Measurements from ENCODE around the gene FAN1.
"Not testable (repeated sequence)": the region's sequence is repeated elsewhere in the genome, so short reads cannot be mapped to it uniquely, and the experiment has no call there.

The FAN1 gene

GRCh38 chr15:30903497-30904187 lies at the start of gene FAN1:
Gene FAN1 (plus strand): TSS chr15:30903915. CDS start chr15:30904664, 749 bp downstream.
- peak; percentile 57 for DNase-seq (ENCODE audit: low read depth)

- DNase-seq (ENCODE audit: low read depth): no peak
These were observed 44.4 kb upstream of the FAN1 start for GRCh38 chr15:30859091-30859874.

GRCh38 chr15:30865257-30865656 lies 38.5 kb upstream of the FAN1 start:
- no peak for DNase-seq (ENCODE audit: low read depth)

GRCh38 chr15:30870681-30871080 lies 33.0 kb upstream of the FAN1 start:
- no peak for DNase-seq (ENCODE audit: low read depth)

- DNase-seq (ENCODE audit: low read depth): no peak
These were observed 31.4 kb upstream of the FAN1 start for GRCh38 chr15:30872341-30872748.

GRCh38 chr15:30877070-30877469 lies 26.6 kb upstream of the FAN1 start:
- DNase-seq (ENCODE audit: low read depth): no peak

- no peak for DNase-seq (ENCODE audit: low read depth)
These were observed 25.2 kb upstream of the FAN1 start for GRCh38 chr15:30878515-30878914.

- no peak for DNase-seq (ENCODE audit: low read depth)
These were observed 20.8 kb upstream of the FAN1 start for GRCh38 chr15:30882849-30883433.

- DNase-seq (ENCODE audit: low read depth): not testable (repeated sequence)
These were observed 20.0 kb upstream of the FAN1 start for GRCh38 chr15:30883666-30884065.

GRCh38 chr15:30885814-30886213 lies 17.9 kb upstream of the FAN1 start:
- DNase-seq (ENCODE audit: low read depth): no peak

- no peak for DNase-seq (ENCODE audit: low read depth)
These were observed 14.5 kb upstream of the FAN1 start for GRCh38 chr15:30889196-30889595.

- no peak for DNase-seq (ENCODE audit: low read depth)
These were observed 8.1 kb upstream of the FAN1 start for GRCh38 chr15:30895461-30896210.

- no peak for DNase-seq (ENCODE audit: low read depth)
These were observed 7.5 kb upstream of the FAN1 start for GRCh38 chr15:30896211-30896606.

GRCh38 chr15:30901889-30902288 lies 1.8 kb upstream of the FAN1 start:
- DNase-seq (ENCODE audit: low read depth): no peak

GRCh38 chr15:30904812-30905211 lies 1.1 kb downstream of the FAN1 start:
- DNase-seq (ENCODE audit: low read depth): no peak

- no peak for DNase-seq (ENCODE audit: low read depth)
These were observed 2.1 kb downstream of the FAN1 start for GRCh38 chr15:30905821-30906220.

GRCh38 chr15:30906366-30906765 lies 2.7 kb downstream of the FAN1 start:
- no peak for DNase-seq (ENCODE audit: low read depth)

- DNase-seq (ENCODE audit: low read depth): no peak
These were observed 10.0 kb downstream of the FAN1 start for GRCh38 chr15:30913761-30914160.

- DNase-seq (ENCODE audit: low read depth): no peak
These were observed 13.3 kb downstream of the FAN1 start for GRCh38 chr15:30917013-30917412.

- DNase-seq (ENCODE audit: low read depth): no peak
These were observed 14.0 kb downstream of the FAN1 start for GRCh38 chr15:30917675-30918074.

GRCh38 chr15:30918366-30918765 lies 14.7 kb downstream of the FAN1 start:
- DNase-seq (ENCODE audit: low read depth): no peak

GRCh38 chr15:30919877-30920550 lies 16.3 kb downstream of the FAN1 start:
- DNase-seq (ENCODE audit: low read depth): no peak

Data from activated T-helper 1 cell treated with Interleukin-2 at 50 U/mL for 16 hours (primary cell).